Activated CD8-positive, alpha-beta T cell treated with anti-CD3 and anti-CD28 coated beads, Interleukin-2, amount 10 ng/mL, durations not matched to agents 7 days and 5 days (primary cell): ENCODE results near the gene ZKSCAN1. TPM values are rescaled to one million over a fixed set of nuclear protein-coding genes. Genes with fewer than 3 reads are reported as not detected.

Experiments
- ATAC-seq: fragments of 150-1000 bp; cut with Tn5 transposase; one replicate; pipeline ENCODE4 v1.10.0; 2021; ENCODE audit warnings: moderate library complexity
- CTCF ChIA-PET: fragments of 350-600 bp; sonication (Branson Sonifier 250); formaldehyde crosslinking; loops from one replicate; lab custom pipeline; 2021; ENCODE audit warnings: antibody characterized with exemption; lab: Charles Lee
- POLR2A ChIA-PET: fragments of 350-600 bp; sonication (Branson Sonifier 250); formaldehyde crosslinking; loops from one replicate; lab custom pipeline; 2021; ENCODE audit warnings: antibody characterized with exemption; lab: Charles Lee
- DNase-seq: peaks from one replicate; pipeline ENCODE4 v3.0.0-alpha.2; 2020
- H3K27ac Mint-ChIP-seq: one replicate; pipeline ENCODE4 v1.8.0; 2021; ENCODE audit warnings: mild to moderate bottlenecking, mixed read lengths
- H3K27me3 Mint-ChIP-seq: one replicate; pipeline ENCODE4 v1.8.0; 2021; ENCODE audit warnings: low read depth, mixed read lengths
- H3K36me3 Mint-ChIP-seq: one replicate; pipeline ENCODE4 v1.8.0; 2021; ENCODE audit warnings: low read depth, mixed read lengths
- H3K4me1 Mint-ChIP-seq: one replicate; pipeline ENCODE4 v1.8.0; 2021; ENCODE audit warnings: low read depth, mixed read lengths
- H3K4me3 Mint-ChIP-seq: one replicate; pipeline ENCODE4 v1.8.0; 2021; ENCODE audit warnings: mild to moderate bottlenecking, mixed read lengths
- H3K9me3 Mint-ChIP-seq: one replicate; pipeline ENCODE4 v1.8.0; 2022; ENCODE audit warnings: mixed read lengths; ENCODE audit not compliant: insufficient read depth
- total RNA-seq, 2 experiments: library from RNA; stranded (reverse); gene quantifications; one replicate each; pipeline ENCODE4 v1.2.3, GENCODE V29; 2021

Gene ZKSCAN1
- total RNA-seq, 2 experiments from 2014 or later: 50.4 to 54.5 TPM

GRCh38 chr7:100040575-100040974, 25.2 kb downstream of the ZKSCAN1 start:
- H3K36me3 Mint-ChIP-seq: peaks cover 18% of the 10 kb centered on the region
- H3K9me3 Mint-ChIP-seq: no peaks in the 10 kb centered on the region
- no peaks in the 10 kb centered on the region for H3K27me3 Mint-ChIP-seq
- H3K4me3 Mint-ChIP-seq: no peak overlapping the region
- ChIA-PET POLR2A (no interaction called here), CTCF (interaction anchor here (0.7 to 2.0 kb wide), 5 partner anchors 9 to 43 kb away, joined by 3 to 5 read pairs (median 3); partner anchors contain the start of gene ZSCAN21)
- peaks cover 28% of the 10 kb centered on the region for H3K4me1 Mint-ChIP-seq
- ATAC-seq (peak; percentile 56), DNase-seq (peak; percentile 29)
- peak overlapping the region; percentile 44 for H3K27ac Mint-ChIP-seq

GRCh38 chr7:100044718-100045117, 29.3 kb downstream of the ZKSCAN1 start:
- H3K27ac Mint-ChIP-seq: no peak overlapping the region
- peaks cover 2% of the 10 kb centered on the region for H3K36me3 Mint-ChIP-seq
- ChIA-PET POLR2A (no interaction called here), CTCF (interaction anchor here (1.0 kb wide), 1 partner anchor 51 kb away, joined by 3 read pairs; no protein-coding TSS in a partner anchor)
- H3K27me3 Mint-ChIP-seq: no peaks in the 10 kb centered on the region
- no peak for ATAC-seq
- peaks cover 27% of the 10 kb centered on the region for H3K4me1 Mint-ChIP-seq
- no peak for DNase-seq
- no peaks in the 10 kb centered on the region for H3K9me3 Mint-ChIP-seq
- no peak overlapping the region for H3K4me3 Mint-ChIP-seq

GRCh38 chr7:100048680-100049079, 33.3 kb downstream of the ZKSCAN1 start:
- no peak for DNase-seq
- ChIA-PET POLR2A (no interaction called here), CTCF (interaction anchor here (2.3 kb wide), 1 partner anchor 57 kb away, joined by 9 read pairs; no protein-coding TSS in a partner anchor)
- Mint-ChIP-seq H3K4me3 (peak overlapping the region; percentile 87), H3K9me3 (no peaks in the 10 kb centered on the region), H3K27ac (peak overlapping the region; percentile 67), H3K27me3 (no peaks in the 10 kb centered on the region), H3K4me1 (peaks cover 21% of the 10 kb centered on the region), H3K36me3 (peaks cover 4% of the 10 kb centered on the region)
- ATAC-seq: no peak

GRCh38 chr7:100049441-100050291, 34.3 kb downstream of the ZKSCAN1 start, which contains the start of gene ZSCAN21:
Gene ZSCAN21 (plus strand): TSS chr7:100049774. CDS start chr7:100057007, 7,233 bp downstream.
- POLR2A ChIA-PET: interaction anchor here (1.2 kb wide), 3 partner anchors 31 to 46 kb away, joined by 3 to 5 read pairs (median 4); partner anchors contain the start of genes ZKSCAN1 and ZNF3
- H3K9me3 Mint-ChIP-seq: no peaks in the 10 kb centered on the region
- DNase-seq (peak; percentile 81), ATAC-seq (peak; percentile 89)
- H3K27ac Mint-ChIP-seq: peak within 1 kb of the TSS; percentile 95
- H3K36me3 Mint-ChIP-seq: peaks cover 4% of the 10 kb centered on the region
- CTCF ChIA-PET: interaction anchor here (0.7 to 2.3 kb wide), 11 partner anchors 9 to 141 kb away, joined by 3 to 11 read pairs (median 3); partner anchors contain the start of gene COPS6
- no peaks in the 10 kb centered on the region for H3K27me3 Mint-ChIP-seq
- peak within 1 kb of the TSS; percentile 87 for H3K4me3 Mint-ChIP-seq
- H3K4me1 Mint-ChIP-seq: peaks cover 18% of the 10 kb centered on the region

- CTCF ChIA-PET: interaction anchor here (1.4 to 3.7 kb wide), 5 partner anchors 55 to 138 kb away, joined by 4 to 26 read pairs (median 16); partner anchors contain the start of gene TRIM4
- ATAC-seq: no peak
- peaks cover 4% of the 10 kb centered on the region for H3K36me3 Mint-ChIP-seq
- H3K9me3 Mint-ChIP-seq: no peaks in the 10 kb centered on the region
- POLR2A ChIA-PET: interaction anchor here (0.8 kb wide), 1 partner anchor 132 kb away, joined by 3 read pairs; the partner anchor contains the start of gene TRIM4
- H3K4me1 Mint-ChIP-seq: peaks cover 15% of the 10 kb centered on the region
- H3K27ac Mint-ChIP-seq: no peak overlapping the region
- H3K27me3 Mint-ChIP-seq: no peaks in the 10 kb centered on the region
- peak overlapping the region; percentile 43 for H3K4me3 Mint-ChIP-seq
- DNase-seq: no peak
Measured at GRCh38 chr7:100051611-100052010, 36.2 kb downstream of the ZKSCAN1 start.

GRCh38 chr7:100053215-100053614, 37.8 kb downstream of the ZKSCAN1 start:
- POLR2A ChIA-PET: no interaction called here
- peaks cover 9% of the 10 kb centered on the region for H3K36me3 Mint-ChIP-seq
- H3K27me3 Mint-ChIP-seq: no peaks in the 10 kb centered on the region
- no peaks in the 10 kb centered on the region for H3K9me3 Mint-ChIP-seq
- no peak overlapping the region for H3K27ac Mint-ChIP-seq
- H3K4me3 Mint-ChIP-seq: no peak overlapping the region
- DNase-seq (peak; percentile 53), ATAC-seq (peak; percentile 13)
- peaks cover 15% of the 10 kb centered on the region for H3K4me1 Mint-ChIP-seq
- CTCF ChIA-PET: interaction anchor here (0.8 to 3.7 kb wide), 11 partner anchors 10 to 140 kb away, joined by 3 to 26 read pairs (median 4); partner anchors contain the start of genes GJC3 and TRIM4

- Mint-ChIP-seq H3K9me3 (no peaks in the 10 kb centered on the region), H3K27ac (no peak overlapping the region), H3K27me3 (no peaks in the 10 kb centered on the region), H3K4me1 (no peaks in the 10 kb centered on the region), H3K36me3 (peaks cover 22% of the 10 kb centered on the region), H3K4me3 (no peak overlapping the region)
- CTCF ChIA-PET: no interaction called here
- ATAC-seq (no peak), DNase-seq (no peak)
- POLR2A ChIA-PET: no interaction called here
Measured at GRCh38 chr7:100057006-100057405, 41.6 kb downstream of the ZKSCAN1 start.

- no peak overlapping the region for H3K4me3 Mint-ChIP-seq
- DNase-seq (no peak), ATAC-seq (no peak)
- ChIA-PET CTCF (interaction anchor here (1.7 kb wide), 1 partner anchor 69 kb away, joined by 5 read pairs; no protein-coding TSS in a partner anchor), POLR2A (no interaction called here)
- peaks cover 28% of the 10 kb centered on the region for H3K36me3 Mint-ChIP-seq
- no peaks in the 10 kb centered on the region for H3K4me1 Mint-ChIP-seq
- H3K27me3 Mint-ChIP-seq: no peaks in the 10 kb centered on the region
- no peaks in the 10 kb centered on the region for H3K9me3 Mint-ChIP-seq
- no peak overlapping the region for H3K27ac Mint-ChIP-seq
Measured at GRCh38 chr7:100059251-100059739, 43.9 kb downstream of the ZKSCAN1 start.

- Mint-ChIP-seq H3K4me3 (no peak overlapping the region), H3K27me3 (no peaks in the 10 kb centered on the region), H3K27ac (no peak overlapping the region), H3K36me3 (peaks cover 36% of the 10 kb centered on the region), H3K9me3 (no peaks in the 10 kb centered on the region), H3K4me1 (no peaks in the 10 kb centered on the region)
- DNase-seq: no peak
- ChIA-PET CTCF (interaction anchor here (1.0 to 1.3 kb wide), 2 partner anchors 14 to 20 kb away, joined by 3 to 4 read pairs; no protein-coding TSS in a partner anchor), POLR2A (no interaction called here)
- ATAC-seq: no peak
Measured at GRCh38 chr7:100061518-100062193, 46.3 kb downstream of the ZKSCAN1 start.

GRCh38 chr7:100063376-100063775, 48.0 kb downstream of the ZKSCAN1 start:
- DNase-seq: no peak
- H3K9me3 Mint-ChIP-seq: no peaks in the 10 kb centered on the region
- ChIA-PET POLR2A (interaction anchor here (0.6 to 1.6 kb wide), 2 partner anchors 9 to 144 kb away, joined by 3 to 5 read pairs; no protein-coding TSS in a partner anchor), CTCF (interaction anchor here (1.1 kb wide), 1 partner anchor 10 kb away, joined by 3 read pairs; no protein-coding TSS in a partner anchor)
- ATAC-seq: no peak
- H3K4me1 Mint-ChIP-seq: no peaks in the 10 kb centered on the region
- no peak overlapping the region for H3K4me3 Mint-ChIP-seq
- H3K27me3 Mint-ChIP-seq: no peaks in the 10 kb centered on the region
- H3K36me3 Mint-ChIP-seq: peaks cover 40% of the 10 kb centered on the region
- H3K27ac Mint-ChIP-seq: no peak overlapping the region

GRCh38 chr7:100064162-100064561, 48.8 kb downstream of the ZKSCAN1 start:
- H3K36me3 Mint-ChIP-seq: peaks cover 35% of the 10 kb centered on the region
- ChIA-PET CTCF (interaction anchor here (0.8 to 1.1 kb wide), 2 partner anchors 11 to 151 kb away, joined by 3 read pairs; no protein-coding TSS in a partner anchor), POLR2A (interaction anchor here (1.6 kb wide), 1 partner anchor 9 kb away, joined by 5 read pairs; no protein-coding TSS in a partner anchor)
- DNase-seq (no peak), ATAC-seq (no peak)
- no peaks in the 10 kb centered on the region for H3K27me3 Mint-ChIP-seq
- no peaks in the 10 kb centered on the region for H3K4me1 Mint-ChIP-seq
- no peak overlapping the region for H3K4me3 Mint-ChIP-seq
- no peaks in the 10 kb centered on the region for H3K9me3 Mint-ChIP-seq
- H3K27ac Mint-ChIP-seq: no peak overlapping the region
